Lower leg skin (tissue), 3 donors: ENCODE results near the gene COL4A2.

Source experiments
- CTCF ChIP-seq, 3 donors: fragments of 450-650 bp; IDR thresholded peaks; one replicate each; pipeline ENCODE4 v1.5.1; 2016; ENCODE audit warnings: antibody characterized with exemption in 3 of 3, mild to moderate bottlenecking in 3 of 3, moderate library complexity in 2 of 3
- POLR2A ChIP-seq, 2 donors: fragments of 450-650 bp; IDR thresholded peaks; one replicate each; pipeline ENCODE4 v1.6.1; 2016 to 2017; ENCODE audit warnings: antibody characterized with exemption in 2 of 2, mild to moderate bottlenecking in 1 of 2, moderate library complexity in 1 of 2

GRCh38 chr13:110391273-110391672 is 84.2 kb downstream of the COL4A2 start:
- TF ChIP-seq CTCF (IDR thresholded peaks at IDR 0.05) (no peak), POLR2A (IDR thresholded peaks at IDR 0.05) (no peak)
